NCI-H526 treated with DMSO at 0.1 percent for 48 hours (cell line): ENCODE results near the gene CYP2F1.
A peak's percentile ranks its signal among the peaks of the same experiment; 100 is the strongest.
"Not testable (repeated sequence)": the region's sequence is repeated elsewhere in the genome, so short reads cannot be mapped to it uniquely, and the experiment has no call there.

Source experiments
- DNase-seq: peaks from one replicate; lab custom pipeline; 2025; lab: John Stamatoyannopoulos, UW

CYP2F1 gene

GRCh38 chr19:41126765-41127203, 12.6 kb downstream of the CYP2F1 start:
- not testable (repeated sequence) for DNase-seq

- not testable (repeated sequence) for DNase-seq
Observed at GRCh38 chr19:41127362-41127761, 13.1 kb downstream of the CYP2F1 start.

DNA sequence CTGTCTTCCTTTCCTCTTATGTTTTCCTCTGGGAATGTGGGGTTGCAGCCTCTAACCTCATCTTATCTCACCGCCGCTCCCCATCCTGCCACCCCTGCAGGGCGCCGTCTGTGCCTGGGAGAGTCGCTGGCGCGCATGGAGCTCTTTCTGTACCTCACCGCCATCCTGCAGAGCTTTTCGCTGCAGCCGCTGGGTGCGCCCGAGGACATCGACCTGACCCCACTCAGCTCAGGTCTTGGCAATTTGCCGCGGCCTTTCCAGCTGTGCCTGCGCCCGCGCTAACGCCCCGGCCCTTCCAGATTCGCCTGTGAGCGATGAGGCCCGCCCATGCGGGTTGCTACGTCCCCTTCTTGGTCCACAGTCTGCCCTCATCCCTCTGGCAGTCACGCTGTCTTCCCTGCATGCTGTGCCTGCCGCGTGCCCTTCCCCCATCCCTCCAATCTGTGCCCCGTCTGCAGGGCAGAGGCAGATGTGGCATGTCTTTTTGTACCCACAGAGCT, 13.6 kb downstream of the CYP2F1 start:
- not testable (repeated sequence) for DNase-seq

DNA sequence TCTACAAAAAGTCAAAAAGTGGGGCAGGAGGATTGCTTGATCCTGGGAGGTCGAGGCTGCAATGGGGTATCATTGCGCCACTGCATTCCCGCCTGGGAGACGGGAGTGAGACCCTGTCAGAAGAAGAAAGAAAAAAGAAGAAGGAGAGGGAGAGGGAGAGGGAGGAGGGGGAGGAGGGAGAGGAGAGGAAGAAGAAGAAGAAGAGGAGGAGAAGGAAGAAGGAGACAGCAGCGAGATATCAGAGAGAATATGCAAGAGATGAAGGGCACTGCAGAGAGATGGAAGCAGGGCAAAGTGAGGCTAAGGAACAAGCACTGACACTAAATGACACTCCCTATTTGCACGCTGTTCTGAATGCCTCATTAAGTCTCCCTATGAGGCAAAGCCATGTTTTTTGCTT, 14.5 kb downstream of the CYP2F1 start:
- DNase-seq: no peak

GRCh38 chr19:41131186-41131585, 17.0 kb downstream of the CYP2F1 start:
- DNase-seq: no peak

- no peak for DNase-seq
Observed at GRCh38 chr19:41133260-41133659, 19.0 kb downstream of the CYP2F1 start.

DNA sequence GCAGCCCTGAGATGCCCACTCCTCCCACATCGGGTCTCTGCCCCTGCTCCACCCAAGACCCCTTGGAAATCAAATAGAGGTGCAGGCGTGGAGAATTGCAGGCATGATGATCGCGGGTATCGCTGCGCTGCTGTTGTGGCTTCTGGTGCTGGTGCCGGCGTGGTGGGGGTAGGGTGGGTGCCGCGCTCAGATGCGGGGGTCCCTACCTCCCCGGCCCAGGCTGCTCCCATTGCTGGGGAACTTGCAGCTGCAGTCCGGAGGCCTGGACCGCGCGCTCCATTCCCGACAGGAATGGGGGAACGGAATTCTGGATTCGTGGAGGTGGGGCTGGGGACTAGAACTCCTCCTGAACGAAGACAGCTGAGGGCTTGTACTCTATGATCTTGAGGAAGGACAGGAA, 20.4 kb downstream of the CYP2F1 start:
- DNase-seq: no peak

GRCh38 chr19:41135390-41136384, 21.5 kb downstream of the CYP2F1 start:
- DNase-seq: not testable (repeated sequence)

DNA sequence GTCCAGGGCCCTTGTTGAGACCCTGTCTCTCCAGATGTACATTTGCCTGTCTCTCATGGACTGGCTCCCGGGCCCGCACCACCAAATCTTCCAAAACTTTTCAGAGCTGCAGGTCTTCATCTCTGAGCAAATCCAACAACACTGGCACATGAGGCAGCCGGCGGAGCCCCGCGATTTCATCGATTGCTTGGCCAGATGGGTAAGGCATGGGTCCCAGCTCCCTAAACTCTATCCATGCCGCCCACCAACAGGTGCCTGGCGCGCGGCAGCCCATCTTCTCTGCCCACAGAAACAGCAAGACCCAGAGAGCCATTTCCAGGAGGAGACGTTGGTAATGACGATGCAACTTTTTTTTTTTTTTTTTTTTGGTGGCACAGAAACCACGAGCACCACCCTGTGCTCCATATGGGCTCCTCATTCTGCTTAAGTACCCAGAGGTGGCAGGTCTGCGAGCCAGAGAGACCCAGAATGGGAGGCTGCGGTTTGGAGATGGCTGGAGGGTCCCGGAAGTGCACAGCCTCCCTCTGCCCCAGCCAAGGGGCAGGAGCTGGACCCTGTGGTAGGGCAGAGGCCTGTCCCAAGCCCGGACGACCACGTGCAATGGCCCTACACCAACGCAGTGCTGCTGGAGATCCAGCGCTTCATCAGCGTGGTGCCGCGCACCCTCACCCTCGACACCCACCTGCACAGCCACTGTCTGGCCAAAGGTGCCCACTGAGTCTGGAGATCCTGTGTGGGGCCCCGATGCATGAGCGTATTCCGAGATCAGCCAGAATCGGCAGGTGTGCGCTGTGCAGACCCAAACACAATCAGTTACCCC, 22.6 kb downstream of the CYP2F1 start:
- DNase-seq: no peak

DNA sequence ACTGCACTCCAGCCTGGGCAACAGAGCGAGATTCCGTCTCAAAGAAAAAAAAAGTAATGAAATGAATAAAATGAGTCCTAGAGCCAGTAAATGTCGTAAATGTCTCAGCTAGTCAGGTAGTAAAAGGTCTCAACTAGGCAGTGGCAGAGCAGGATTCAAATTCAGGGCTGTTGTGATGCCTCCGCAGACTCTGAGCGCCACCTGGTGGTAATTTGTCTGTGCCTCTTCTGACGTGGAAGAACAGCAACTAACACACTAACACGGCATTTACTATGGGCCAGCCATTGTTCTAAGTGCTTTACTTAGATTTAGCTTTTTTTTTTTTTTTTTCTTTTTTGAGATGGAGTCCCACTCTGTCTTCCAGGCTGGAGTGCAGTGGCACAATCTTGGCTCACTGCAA, 30.2 kb downstream of the CYP2F1 start:
- DNase-seq: peak; percentile 50

DNA sequence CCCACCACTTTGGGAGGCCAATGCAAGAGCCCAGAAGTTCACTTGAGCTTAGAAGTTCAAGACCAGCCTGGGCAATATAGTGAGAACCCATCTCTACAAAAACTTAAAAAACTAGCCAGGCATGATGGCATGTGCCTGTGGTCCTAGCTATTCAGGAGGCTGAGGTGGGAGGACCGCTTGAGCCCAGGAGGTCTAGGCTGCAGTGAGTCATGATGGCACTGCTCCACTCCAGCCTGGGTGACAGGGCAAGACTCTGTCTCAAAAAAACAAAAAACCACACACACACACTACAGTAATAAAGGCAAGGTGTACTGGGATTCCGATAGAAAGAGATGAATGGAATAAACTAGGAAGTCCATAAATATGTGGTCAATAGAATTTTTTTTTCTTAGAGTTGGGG, 35.6 kb downstream of the CYP2F1 start:
- DNase-seq: no peak

- DNase-seq: not testable (repeated sequence)
Observed at GRCh38 chr19:41150986-41151385, 36.8 kb downstream of the CYP2F1 start.

DNA sequence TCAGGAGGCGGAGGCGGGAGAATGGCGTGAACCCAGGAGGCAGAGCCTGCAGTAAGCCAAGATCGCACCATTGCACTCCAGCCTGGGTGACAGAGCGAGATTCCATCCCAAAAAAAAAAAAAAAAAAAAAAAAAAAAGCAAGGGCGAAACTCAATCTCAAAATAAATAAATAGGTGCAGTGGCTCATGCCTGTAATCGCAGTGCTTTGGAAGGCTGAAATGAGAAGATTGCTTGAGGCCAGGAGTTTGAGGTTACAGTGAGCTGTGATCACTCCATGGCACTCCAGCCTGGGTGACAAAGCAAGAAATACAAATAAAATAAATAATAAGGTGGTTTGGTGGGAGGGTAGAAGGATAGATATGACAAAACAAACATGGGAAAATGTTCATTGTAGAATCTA, 39.8 kb downstream of the CYP2F1 start:
- DNase-seq: no peak

GRCh38 chr19:41156207-41156606, 42.0 kb downstream of the CYP2F1 start:
- no peak for DNase-seq

DNA sequence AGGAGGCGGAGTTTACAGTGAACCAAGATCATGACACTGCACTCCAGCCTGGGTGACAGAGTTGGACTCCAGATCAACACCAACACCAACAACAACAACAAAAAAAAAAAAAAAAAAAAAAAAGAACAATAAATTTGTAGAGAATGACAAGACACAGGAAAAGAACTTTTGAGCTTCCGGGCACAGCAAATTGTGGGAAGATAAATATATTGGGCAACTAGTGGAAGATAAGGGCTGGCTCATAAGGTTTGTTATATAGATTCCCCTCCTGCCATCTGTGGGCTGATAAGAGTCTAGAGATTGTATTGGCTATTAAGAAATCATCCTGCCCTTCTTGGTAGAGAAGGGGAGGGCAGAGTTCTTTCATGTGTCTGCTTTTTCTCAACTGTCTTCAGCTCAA, 45.6 kb downstream of the CYP2F1 start:
- DNase-seq: no peak

- no peak for DNase-seq
Observed at GRCh38 chr19:41161903-41162302, 47.7 kb downstream of the CYP2F1 start.

DNA sequence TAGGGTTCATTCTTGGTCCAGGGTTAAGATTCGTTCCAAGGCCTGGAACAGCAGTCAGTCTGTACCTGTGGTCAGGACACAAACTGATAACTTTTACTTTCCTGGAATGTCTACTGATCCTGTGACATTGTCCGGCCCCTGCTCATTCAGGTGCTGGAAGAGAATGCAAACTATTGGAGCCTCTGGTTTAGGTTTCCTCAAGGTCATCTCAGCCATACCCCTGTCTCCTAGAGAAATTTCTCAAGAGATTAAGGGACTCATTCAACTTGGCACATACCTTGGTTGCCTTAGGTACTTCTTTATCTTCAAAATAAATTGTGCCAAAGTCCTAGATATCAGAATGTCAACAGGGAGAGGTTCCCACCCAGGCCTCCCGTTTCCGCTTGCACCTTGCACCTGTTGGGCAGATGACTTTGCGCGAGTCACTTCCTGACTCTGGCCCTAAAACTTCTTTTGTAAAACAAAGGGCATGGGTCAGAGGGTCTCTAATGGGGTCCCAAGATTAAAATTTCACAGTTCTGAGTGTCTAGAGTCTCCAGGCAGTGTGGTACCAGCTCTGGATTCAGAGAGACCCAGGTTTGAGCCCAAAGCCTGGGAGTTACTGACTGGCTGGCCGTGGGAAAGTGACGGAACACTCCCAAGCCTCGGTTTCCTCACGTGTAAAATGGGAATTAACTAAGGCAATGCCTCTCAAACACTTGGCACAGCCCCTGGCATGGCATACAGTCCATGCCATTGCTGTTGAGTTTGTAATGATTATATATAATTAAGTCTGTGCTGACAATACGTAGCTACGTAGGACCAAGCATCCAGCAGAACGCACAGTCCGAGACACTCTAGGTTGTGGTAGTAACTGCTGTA, 52.9 kb downstream of the CYP2F1 start:
- no peak for DNase-seq

- DNase-seq: no peak
Observed at GRCh38 chr19:41172297-41173164, 58.3 kb downstream of the CYP2F1 start.

DNA sequence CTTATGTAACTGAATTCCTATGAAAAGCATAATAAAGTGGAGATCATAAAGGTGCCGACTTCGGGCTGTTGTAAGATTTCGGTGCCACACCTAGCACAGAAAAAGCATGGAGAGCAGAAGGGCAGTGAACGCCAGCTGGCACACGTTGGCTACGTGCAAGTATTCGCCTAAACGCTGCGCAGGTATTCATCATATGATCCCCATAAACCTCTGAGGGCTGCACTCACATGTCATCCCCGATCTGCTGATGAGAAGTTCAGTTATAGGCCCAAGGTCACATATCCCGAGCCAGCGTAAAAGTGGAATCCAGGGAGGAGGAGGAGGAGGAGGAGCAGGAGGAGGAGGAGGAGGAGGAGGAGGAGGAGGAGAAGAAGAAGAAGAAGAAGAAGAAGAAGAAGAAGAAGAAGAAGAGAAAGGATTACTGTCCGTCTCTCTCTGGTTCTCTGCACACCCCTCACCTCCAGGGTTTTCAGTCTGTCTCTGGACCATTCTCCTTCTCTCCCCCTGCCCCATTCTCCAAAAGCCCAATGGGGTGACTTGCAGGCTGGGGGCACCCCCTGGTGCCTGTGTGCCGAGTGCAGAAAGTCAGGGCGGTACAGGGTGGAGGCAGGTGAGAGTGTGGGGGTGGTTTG, 60.2 kb downstream of the CYP2F1 start:
- DNase-seq: no peak
